ENCODE results near the gene LRRK2.

DNA sequence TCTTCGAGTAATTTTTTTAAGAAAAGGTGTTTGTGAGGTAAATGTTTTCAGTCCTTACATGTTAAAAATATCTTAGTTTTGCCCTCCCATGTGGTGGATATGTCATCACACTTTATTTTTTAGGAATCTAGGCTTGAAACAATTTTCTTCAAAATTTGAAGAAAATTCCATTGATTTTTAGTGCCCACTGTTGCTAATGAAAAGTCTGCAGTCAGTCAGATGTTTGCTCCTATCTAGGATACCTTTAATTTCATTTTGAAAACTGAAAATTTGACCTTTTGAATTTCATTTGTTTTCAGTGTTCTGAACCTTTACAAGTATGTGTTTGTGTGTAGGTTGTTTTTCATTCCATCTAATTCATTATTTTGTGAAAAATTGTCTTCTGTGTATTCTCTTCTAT is 105.4 kb downstream of the LRRK2 start:
- TF ChIP-seq ELF4 (IDR thresholded peaks at IDR 0.05), result no peak
- no peak for TF ChIP-seq SP1 (IDR thresholded peaks at IDR 0.05)
- TF ChIP-seq NFRKB (IDR thresholded peaks at IDR 0.05), result no peak
- TF ChIP-seq FOXA1 (IDR thresholded peaks at IDR 0.05), result no peak
- TF ChIP-seq FOXK2 (IDR thresholded peaks at IDR 0.05), result no peak
- TF ChIP-seq FOXM1 (IDR thresholded peaks at IDR 0.05; ENCODE audit: borderline replicate concordance), result no peak
- TF ChIP-seq BHLHE40 (IDR thresholded peaks at IDR 0.05; ENCODE audit: borderline replicate concordance), result no peak
- TF ChIP-seq SUZ12 (IDR thresholded peaks at IDR 0.05), result no peak

Measured in HEK293T (cell line).